ENCODE measurements around the gene RFX1. TPM values are rescaled to one million over a fixed set of nuclear protein-coding genes. Genes with fewer than 3 reads are reported as not detected.

RFX1 gene
- total RNA-seq, 1 donor from 2014 or later: 15.2 TPM

GRCh38 chr19:13981988-13982501 lies 24.1 kb downstream of the RFX1 start:
- intact Hi-C loops (cut with micrococcal nuclease): no loop called here
- TF ChIP-seq CTCF (IDR thresholded peaks at IDR 0.05; ENCODE audit: borderline replicate concordance): no peak
- H3K4me1 ChIP-seq: peaks cover 47% of the 10 kb centered on the region
- no peaks in the 10 kb centered on the region for H3K27me3 ChIP-seq (ENCODE audit: low read depth)
- no peak for DNase-seq
- H3K27ac ChIP-seq (replicated peaks): no peak overlapping the region
- H3K9me3 ChIP-seq (replicated peaks): no peaks in the 10 kb centered on the region
- H3K4me3 ChIP-seq: no peak overlapping the region
- H3K36me3 ChIP-seq: peaks cover 12% of the 10 kb centered on the region

- intact Hi-C loops (cut with micrococcal nuclease): no loop called here
- TF ChIP-seq CTCF (IDR thresholded peaks at IDR 0.05; ENCODE audit: borderline replicate concordance): no peak
- no peak overlapping the region for H3K27ac ChIP-seq (replicated peaks)
- peaks cover 47% of the 10 kb centered on the region for H3K4me1 ChIP-seq
- peaks cover 12% of the 10 kb centered on the region for H3K36me3 ChIP-seq
- no peaks in the 10 kb centered on the region for H3K9me3 ChIP-seq (replicated peaks)
- DNase-seq: no peak
- no peaks in the 10 kb centered on the region for H3K27me3 ChIP-seq (ENCODE audit: low read depth)
- no peak overlapping the region for H3K4me3 ChIP-seq
These were observed 24.7 kb downstream of the RFX1 start for GRCh38 chr19:13981467-13981866.

GRCh38 chr19:13981021-13981420 lies 25.1 kb downstream of the RFX1 start:
- Histone ChIP-seq H3K27me3 (ENCODE audit: low read depth) (no peaks in the 10 kb centered on the region), H3K27ac (replicated peaks) (no peak overlapping the region), H3K9me3 (replicated peaks) (no peaks in the 10 kb centered on the region), H3K4me3 (no peak overlapping the region), H3K36me3 (peaks cover 12% of the 10 kb centered on the region), H3K4me1 (peaks cover 47% of the 10 kb centered on the region)
- no peak for TF ChIP-seq CTCF (IDR thresholded peaks at IDR 0.05; ENCODE audit: borderline replicate concordance)
- DNase-seq: no peak
- intact Hi-C loops (cut with micrococcal nuclease): no loop called here

GRCh38 chr19:13980340-13980739 lies 25.8 kb downstream of the RFX1 start:
- Histone ChIP-seq H3K36me3 (peaks cover 12% of the 10 kb centered on the region), H3K4me1 (peaks cover 45% of the 10 kb centered on the region), H3K9me3 (replicated peaks) (no peaks in the 10 kb centered on the region), H3K27me3 (ENCODE audit: low read depth) (no peaks in the 10 kb centered on the region), H3K4me3 (no peak overlapping the region), H3K27ac (replicated peaks) (no peak overlapping the region)
- intact Hi-C loops (cut with micrococcal nuclease): no loop called here
- DNase-seq: no peak
- no peak for TF ChIP-seq CTCF (IDR thresholded peaks at IDR 0.05; ENCODE audit: borderline replicate concordance)

- intact Hi-C loops (cut with micrococcal nuclease): no loop called here
- peak overlapping the region; percentile 91 for H3K27ac ChIP-seq (replicated peaks)
- peaks cover 12% of the 10 kb centered on the region for H3K36me3 ChIP-seq
- no peak for DNase-seq
- H3K27me3 ChIP-seq (ENCODE audit: low read depth): no peaks in the 10 kb centered on the region
- peak overlapping the region; percentile 71 for H3K4me3 ChIP-seq
- H3K9me3 ChIP-seq (replicated peaks): no peaks in the 10 kb centered on the region
- TF ChIP-seq CTCF (IDR thresholded peaks at IDR 0.05; ENCODE audit: borderline replicate concordance): no peak
- H3K4me1 ChIP-seq: peaks cover 48% of the 10 kb centered on the region
These were observed 26.4 kb downstream of the RFX1 start for GRCh38 chr19:13979686-13980085.
